Stimulated activated CD8-positive, alpha-beta memory T cell treated with anti-CD3 and anti-CD28 coated beads, Interleukin-2, amount 100 ng/mL, for 1 hour (primary cell): ENCODE measurements around the gene RRBP1.

Experiments used
- DNase-seq, 2 donors: peaks; one replicate each; pipeline ENCODE4 v3.0.0-alpha.2; 2020; ENCODE audit warnings: low read depth in 2 of 2

The RRBP1 gene

GRCh38 chr20:17681726-17682102 lies 328 bp downstream of the RRBP1 start:
- no peak for DNase-seq

- peak; percentile 64 to 65 for DNase-seq
These were observed 961 bp downstream of the RRBP1 start for GRCh38 chr20:17680836-17681725.

- no peak for DNase-seq
These were observed 1.9 kb downstream of the RRBP1 start for GRCh38 chr20:17679941-17680835.

- no peak for DNase-seq
These were observed 3.2 kb downstream of the RRBP1 start for GRCh38 chr20:17678886-17679285.

GRCh38 chr20:17678295-17678694 lies 3.7 kb downstream of the RRBP1 start:
- no peak for DNase-seq

- DNase-seq = no peak
These were observed 5.1 kb downstream of the RRBP1 start for GRCh38 chr20:17676942-17677341.

- no peak for DNase-seq
These were observed 5.7 kb downstream of the RRBP1 start for GRCh38 chr20:17676378-17676759.

GRCh38 chr20:17675519-17676377 lies 6.3 kb downstream of the RRBP1 start:
- DNase-seq = no peak

- no peak for DNase-seq
These were observed 7.1 kb downstream of the RRBP1 start for GRCh38 chr20:17674722-17675518.

- no peak for DNase-seq
These were observed 9.0 kb downstream of the RRBP1 start for GRCh38 chr20:17673084-17673483.

GRCh38 chr20:17671565-17671964 lies 10.5 kb downstream of the RRBP1 start:
- no peak for DNase-seq

GRCh38 chr20:17671011-17671410 lies 11.0 kb downstream of the RRBP1 start:
- DNase-seq = no peak

- no peak for DNase-seq
These were observed 12.6 kb downstream of the RRBP1 start for GRCh38 chr20:17669306-17669931.

GRCh38 chr20:17668432-17668831 lies 13.6 kb downstream of the RRBP1 start:
- DNase-seq = no peak

GRCh38 chr20:17667445-17667844 lies 14.6 kb downstream of the RRBP1 start:
- no peak for DNase-seq

GRCh38 chr20:17666481-17666880 lies 15.6 kb downstream of the RRBP1 start:
- no peak for DNase-seq

GRCh38 chr20:17665756-17666155 lies 16.3 kb downstream of the RRBP1 start:
- no peak for DNase-seq

- DNase-seq = no peak
These were observed 17.9 kb downstream of the RRBP1 start for GRCh38 chr20:17664025-17664633.

GRCh38 chr20:17663486-17663885 lies 18.6 kb downstream of the RRBP1 start:
- no peak for DNase-seq

GRCh38 chr20:17663040-17663399 lies 19.0 kb downstream of the RRBP1 start:
- DNase-seq = no peak
